KBM-7 (cell line): ENCODE data around the gene USP24.

ENCODE experiments used
- DNase-seq: peaks from one replicate; pipeline ENCODE4 v3.0.0-alpha.2; 2015
- in situ Hi-C: fragments of 300-500 bp; cut with MboI; formaldehyde crosslinking; loops from 2 replicates; pipeline ENCODE4 v1.14.3; 2020; ENCODE audit warnings: low sequenced_read_pairs, low pct_unique_long_range_greater_than_20kb, mixed read lengths

USP24 gene

GRCh38 chr1:55087439-55087838, 127.7 kb downstream of the USP24 start:
- no peak for DNase-seq
- in situ Hi-C loops, result no loop called here

DNA sequence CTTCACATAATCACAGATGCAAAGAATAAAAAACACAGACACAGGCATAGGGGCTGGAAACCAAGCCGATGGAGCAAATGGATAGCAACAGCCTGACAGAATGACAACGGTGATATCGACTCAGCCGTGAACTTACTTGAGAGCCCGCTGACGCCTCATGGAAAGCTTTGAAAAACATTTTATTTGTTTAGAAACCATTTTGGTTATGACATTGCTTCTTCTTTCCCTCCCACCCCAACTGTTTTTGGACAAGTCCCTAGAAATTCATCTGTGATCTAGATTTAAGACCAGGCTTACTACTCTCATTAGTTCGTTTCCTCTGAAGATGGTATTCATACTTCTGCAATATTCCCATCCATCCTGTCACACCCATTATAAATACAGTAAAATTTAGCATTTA, 130.9 kb downstream of the USP24 start:
- in situ Hi-C loops, result no loop called here
- DNase-seq, result no peak

DNA sequence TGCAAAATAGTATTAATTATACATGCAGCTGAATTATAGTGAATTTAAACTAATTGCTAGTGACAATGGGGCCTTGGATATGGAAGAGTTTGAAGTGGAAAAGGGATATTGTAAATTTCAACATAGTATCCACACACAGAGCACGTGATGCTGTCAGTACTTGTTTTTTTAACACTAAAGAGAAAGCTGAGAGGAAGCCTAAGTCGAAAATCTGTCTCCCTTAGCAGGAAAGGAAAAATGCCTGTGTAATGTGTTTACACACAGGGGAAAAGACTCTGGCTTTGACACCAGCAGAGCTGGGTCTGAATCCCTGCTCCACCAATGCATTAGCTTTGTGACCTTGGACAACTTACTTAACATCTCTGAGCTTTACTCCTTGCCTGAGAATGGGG, 133.3 kb downstream of the USP24 start:
- DNase-seq, result no peak
- in situ Hi-C loops, result no loop called here

DNA sequence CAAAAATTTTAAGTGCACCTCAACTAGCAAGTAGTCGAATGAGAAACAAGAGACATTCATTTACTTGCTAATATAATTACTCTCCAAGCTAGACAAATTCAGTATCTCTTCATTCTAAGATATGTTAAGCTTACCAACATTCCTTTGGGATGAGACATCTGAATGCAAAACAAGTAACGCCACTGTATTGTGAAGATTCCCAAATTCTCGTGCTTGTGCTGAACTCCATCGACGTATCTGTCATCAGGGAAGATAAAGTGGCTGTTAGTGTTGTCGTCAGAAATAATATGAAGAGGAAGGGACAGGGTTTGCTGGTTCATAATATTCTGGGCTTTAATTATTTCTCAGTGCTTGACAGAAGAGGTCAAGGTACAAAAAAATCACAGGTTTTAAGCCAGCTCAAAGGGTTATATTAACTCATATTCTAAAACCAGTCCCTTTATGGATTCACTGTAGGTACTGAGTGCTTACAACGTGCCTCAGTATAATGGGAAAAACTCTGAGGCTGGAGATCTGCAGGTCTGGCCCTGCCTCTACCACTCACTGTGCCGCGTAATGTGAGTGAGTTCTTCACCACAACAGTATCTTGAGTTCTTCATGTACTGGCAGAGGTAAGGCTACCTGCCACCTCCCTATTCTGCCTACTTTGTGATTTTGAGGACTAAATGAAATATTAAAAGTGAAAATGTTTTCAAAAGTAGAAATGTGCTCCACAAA, 133.8 kb downstream of the USP24 start:
- in situ Hi-C loops, result no loop called here
- no peak for DNase-seq

DNA sequence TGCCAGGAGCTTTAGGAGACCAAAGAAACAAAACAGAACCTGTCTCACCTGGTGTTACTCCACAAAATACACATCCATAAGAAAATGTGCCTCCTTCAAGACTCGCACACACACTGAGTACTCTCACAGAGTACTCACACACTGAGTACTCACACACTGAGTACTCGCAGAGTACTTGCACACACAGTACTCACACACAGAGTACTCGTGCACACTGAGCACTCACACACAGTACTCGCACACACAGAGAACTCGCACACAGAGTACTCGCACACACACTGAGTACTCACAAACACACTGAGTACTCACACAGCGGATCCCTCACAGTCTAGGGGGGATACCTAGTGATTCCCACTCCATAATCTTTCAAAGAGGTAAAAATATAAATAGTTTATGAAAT, 135.5 kb downstream of the USP24 start:
- no peak for DNase-seq
- in situ Hi-C loops, result no loop called here

GRCh38 chr1:55078470-55078869, 136.7 kb downstream of the USP24 start:
- DNase-seq, result no peak
- in situ Hi-C loops, result no loop called here

DNA sequence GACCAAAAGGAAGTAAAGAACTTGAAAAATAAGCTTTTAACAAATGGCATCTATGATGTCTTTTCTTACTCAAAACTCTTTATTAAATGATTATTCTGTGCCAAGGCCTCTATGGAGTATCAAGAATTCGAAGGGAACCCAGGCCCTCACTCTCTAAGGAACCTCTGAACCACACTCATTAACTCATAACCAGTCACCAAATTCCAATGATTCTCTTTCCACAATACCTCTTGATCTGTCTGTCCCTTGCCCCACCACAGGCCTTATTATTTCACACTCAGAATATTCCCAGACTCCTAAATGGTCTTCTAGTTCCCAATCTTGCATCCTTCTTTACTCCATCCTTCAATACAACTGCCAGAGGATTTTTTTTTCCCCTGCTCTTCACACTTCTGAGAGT, 138.8 kb downstream of the USP24 start:
- in situ Hi-C loops, result no loop called here
- no peak for DNase-seq

DNA sequence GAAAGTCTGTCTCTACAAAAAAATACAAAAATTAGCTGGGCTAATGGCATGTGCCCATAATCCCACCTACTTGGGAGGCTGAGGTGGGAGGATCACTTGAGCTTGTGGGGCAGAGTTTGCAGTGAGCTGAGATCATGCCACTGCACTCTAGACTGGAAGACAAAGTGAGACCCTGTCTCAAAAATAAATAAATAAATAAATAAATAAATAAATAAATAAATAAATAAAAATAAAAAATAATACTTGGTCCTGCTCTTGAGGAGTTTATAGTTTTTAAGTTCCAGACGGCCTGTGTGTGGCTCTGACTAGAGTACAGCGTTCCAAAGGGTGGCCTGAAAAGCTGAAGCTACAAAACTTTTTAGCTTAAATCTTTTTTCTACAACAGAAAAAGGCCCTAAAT, 140.7 kb downstream of the USP24 start:
- DNase-seq, result no peak
- in situ Hi-C loops, result no loop called here

DNA sequence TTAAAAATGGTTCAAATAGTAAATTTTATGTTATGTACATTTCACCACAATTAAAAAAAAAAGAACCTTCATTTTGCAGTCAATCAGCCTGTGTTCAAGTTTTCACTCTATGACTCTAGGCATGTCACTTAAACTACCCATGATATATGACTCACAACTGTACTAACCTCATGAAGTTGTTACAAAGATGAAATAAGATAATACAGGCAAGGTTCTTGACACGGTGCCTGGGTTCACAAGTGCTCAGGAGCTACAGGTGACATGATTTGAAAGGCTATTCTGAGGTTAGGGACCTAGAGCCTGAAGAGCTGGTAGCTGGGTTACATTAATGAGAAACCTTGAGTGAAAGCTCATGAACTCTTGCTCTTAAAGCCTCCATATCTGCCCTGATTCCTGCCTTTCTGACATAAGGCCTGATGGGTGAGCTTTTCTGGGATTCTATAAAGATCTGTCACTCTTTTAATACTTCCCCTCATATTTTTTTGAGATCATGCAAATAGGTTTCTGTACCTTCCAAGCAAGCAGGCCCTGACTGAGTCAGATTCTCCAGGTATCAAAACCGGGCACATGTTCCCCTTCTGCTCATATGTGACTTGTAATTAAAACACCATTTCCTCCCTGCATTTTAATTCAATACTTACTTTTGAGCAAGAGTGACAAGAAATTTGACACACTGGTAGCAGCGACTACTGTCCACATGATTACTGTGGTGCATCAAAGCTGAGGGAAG, 141.8 kb downstream of the USP24 start:
- in situ Hi-C loops, result no loop called here
- no peak for DNase-seq

- DNase-seq, result peak; percentile 46
- in situ Hi-C loops, result no loop called here
Observed at GRCh38 chr1:55071477-55071876, 143.7 kb downstream of the USP24 start.

GRCh38 chr1:55070293-55071164, 144.6 kb downstream of the USP24 start:
- no peak for DNase-seq
- in situ Hi-C loops, result no loop called here

DNA sequence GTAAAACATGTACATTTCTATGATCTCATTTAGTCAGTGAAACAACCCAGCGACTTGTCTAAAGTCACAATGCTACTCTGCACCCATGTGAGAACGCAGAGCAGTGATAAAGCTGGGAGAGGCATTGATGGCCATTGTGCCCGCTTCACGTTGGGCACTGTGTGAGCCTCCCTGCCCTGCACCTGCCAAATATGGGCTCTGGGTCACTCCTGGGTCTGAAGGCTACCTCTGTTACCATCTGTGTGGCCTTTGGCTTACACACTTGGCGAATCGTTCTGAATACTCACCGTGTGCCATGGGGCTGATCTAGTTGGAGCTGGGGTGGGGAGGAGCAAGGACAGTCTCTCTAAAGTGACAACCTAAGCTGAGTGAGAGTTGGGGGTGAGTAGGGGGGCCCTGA, 145.9 kb downstream of the USP24 start:
- in situ Hi-C loops, result no loop called here
- DNase-seq, result no peak

DNA sequence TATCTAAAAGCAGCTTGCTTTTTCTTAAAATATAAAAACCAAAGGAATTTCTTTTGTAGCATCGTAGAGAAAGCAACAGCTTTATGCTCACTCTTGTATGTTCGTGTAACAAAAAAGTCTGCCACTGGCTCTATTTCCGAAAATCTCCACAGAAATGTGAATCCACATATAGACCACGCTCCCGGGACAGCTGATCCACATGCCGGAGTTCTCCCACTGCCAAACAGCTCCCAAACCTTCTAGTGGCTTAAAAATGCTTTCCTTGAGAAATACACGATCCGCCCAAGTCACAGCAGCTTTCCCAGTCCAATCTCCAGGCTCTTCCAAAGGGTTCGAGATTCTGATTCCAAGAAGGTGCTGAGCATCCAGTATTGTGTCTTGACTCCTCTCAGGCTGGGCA, 146.5 kb downstream of the USP24 start:
- in situ Hi-C loops, result no loop called here
- DNase-seq, result no peak

GRCh38 chr1:55067914-55068313, 147.2 kb downstream of the USP24 start:
- no peak for DNase-seq
- in situ Hi-C loops, result no loop called here

- no peak for DNase-seq
- in situ Hi-C loops, result no loop called here
Observed at GRCh38 chr1:55067022-55067778, 148.0 kb downstream of the USP24 start.

GRCh38 chr1:55065648-55066047, 149.5 kb downstream of the USP24 start:
- in situ Hi-C loops, result no loop called here

GRCh38 chr1:55064861-55065263, 150.3 kb downstream of the USP24 start:
- in situ Hi-C loops, result no loop called here
- DNase-seq, result no peak

More at GRCh38 chr1:55065648-55066047, 149.5 kb downstream of the USP24 start:
- no peak for DNase-seq

- in situ Hi-C loops, result no loop called here
- DNase-seq, result no peak
Observed at GRCh38 chr1:55064071-55064581, 151.0 kb downstream of the USP24 start.

GRCh38 chr1:55063577-55063942, 151.6 kb downstream of the USP24 start:
- in situ Hi-C loops, result no loop called here
- DNase-seq, result no peak
